Neuronal stem cell (in vitro differentiated cells): Measurements from ENCODE around the gene TIAM2.

Experiments
- DNase-seq: peaks from one replicate; pipeline ENCODE4 v3.0.0-alpha.2; 2013; ENCODE audit warnings: low spot score
- H2AFZ ChIP-seq: one replicate; pipeline ENCODE4 v1.6.1; 2013; ENCODE audit warnings: mild to moderate bottlenecking, low read length, inconsistent platforms
- H2AK5ac ChIP-seq: 2 replicates; pipeline ENCODE4 v1.6.1; 2013; ENCODE audit warnings: low read depth, mild to moderate bottlenecking, inconsistent platforms, low read length, moderate library complexity, mixed read lengths
- H2BK120ac ChIP-seq: 2 replicates; pipeline ENCODE4 v1.6.1; 2013; ENCODE audit warnings: low read depth, mild to moderate bottlenecking, inconsistent platforms, low read length, moderate library complexity, mixed read lengths
- H2BK12ac ChIP-seq: one replicate; pipeline ENCODE4 v1.6.1; 2013; ENCODE audit warnings: low read length, inconsistent platforms
- H2BK15ac ChIP-seq: 2 replicates; pipeline ENCODE4 v1.6.1; 2013; ENCODE audit warnings: mild to moderate bottlenecking, low read length, inconsistent platforms, mixed read lengths
- H2BK5ac ChIP-seq: one replicate; pipeline ENCODE4 v1.6.1; 2013; ENCODE audit warnings: inconsistent platforms, mild to moderate bottlenecking, low read length, moderate library complexity
- H3K14ac ChIP-seq: one replicate; pipeline ENCODE4 v1.6.1; 2013; ENCODE audit warnings: low read length, inconsistent platforms
- H3K18ac ChIP-seq: 2 replicates; pipeline ENCODE4 v1.6.1; 2013; ENCODE audit warnings: low read length, inconsistent platforms
- H3K23ac ChIP-seq: 2 replicates; pipeline ENCODE4 v1.6.1; 2013; ENCODE audit warnings: low read depth, mild to moderate bottlenecking, mixed read lengths, low read length, inconsistent platforms; ENCODE audit not compliant: poor library complexity
- H3K27ac ChIP-seq: replicated peaks from 3 replicates; pipeline ENCODE4 v1.5.1; 2013; ENCODE audit warnings: low read length, inconsistent platforms
- H3K27me3 ChIP-seq, 3 experiments: 2 replicates each; pipeline ENCODE4 v1.6.1; 2013; ENCODE audit warnings: low read length in 3 of 3, mild to moderate bottlenecking in 2 of 3, inconsistent platforms in 1 of 3, low read depth in 1 of 3, mixed read lengths in 1 of 3, moderate library complexity in 1 of 3; ENCODE audit not compliant: control insufficient read depth in 3 of 3, insufficient read depth in 3 of 3
- H3K36me3 ChIP-seq, 2 donors: replicated peaks in 1 of 2; 2 replicates each; pipeline ENCODE4 v1.6.1; 2013; ENCODE audit warnings: low read length in 2 of 2; ENCODE audit not compliant: control insufficient read depth in 2 of 2, insufficient read depth in 2 of 2
- H3K4ac ChIP-seq: 2 replicates; pipeline ENCODE4 v1.6.1; 2013; ENCODE audit warnings: inconsistent platforms, mild to moderate bottlenecking, low read length, moderate library complexity
- H3K4me1 ChIP-seq, 2 donors: 1 replicate in 1 of 2; 2 replicates in 1 of 2; pipeline ENCODE4 v1.6.1; 2013; ENCODE audit warnings: low read length in 2 of 2, low read depth in 1 of 2; ENCODE audit not compliant: control insufficient read depth in 2 of 2, insufficient read depth in 1 of 2
- H3K4me2 ChIP-seq: one replicate; pipeline ENCODE4 v1.6.1; 2013; ENCODE audit warnings: mild to moderate bottlenecking, low read length, inconsistent platforms; ENCODE audit not compliant: insufficient read depth, poor library complexity, severe bottlenecking
- H3K4me3 ChIP-seq, 2 donors: 2 replicates each; pipeline ENCODE4 v1.5.1; 2013; ENCODE audit warnings: low read length in 2 of 2, mild to moderate bottlenecking in 2 of 2, inconsistent platforms in 1 of 2, moderate library complexity in 1 of 2
- H3K79me1 ChIP-seq: one replicate; pipeline ENCODE4 v1.6.1; 2013; ENCODE audit warnings: low read depth, mild to moderate bottlenecking, inconsistent platforms, low read length, moderate library complexity
- H3K9ac ChIP-seq: one replicate; pipeline ENCODE4 v1.6.1; 2013; ENCODE audit warnings: mild to moderate bottlenecking, low read depth, low read length, inconsistent platforms; ENCODE audit not compliant: poor library complexity
- H3K9me3 ChIP-seq, 2 donors: replicated peaks in 1 of 2; 2 replicates each; pipeline versions ENCODE3 to v1.6.1; 2013; ENCODE audit warnings: low read length in 2 of 2, mild to moderate bottlenecking in 2 of 2, inconsistent platforms in 1 of 2, low read depth in 1 of 2, mixed read lengths in 1 of 2, moderate library complexity in 1 of 2; ENCODE audit not compliant: control insufficient read depth in 2 of 2, insufficient read depth in 1 of 2
- H4K8ac ChIP-seq: one replicate; pipeline ENCODE4 v1.6.1; 2013; ENCODE audit warnings: low read depth, mild to moderate bottlenecking, inconsistent platforms, low read length, moderate library complexity
- H4K91ac ChIP-seq: one replicate; pipeline ENCODE4 v1.6.1; 2013; ENCODE audit warnings: low read length, low read depth, mild to moderate bottlenecking, inconsistent platforms; ENCODE audit not compliant: poor library complexity
- WGBS, 2 donors: extraction: QIAGEN DNeasy Blood & Tissue Kit; methylation state at CpG; one replicate each; pipeline ENCODE4 v1.1.7; 2013; ENCODE audit warnings: missing lambda C conversion rate in 2 of 2, mixed read lengths in 1 of 2; ENCODE audit not compliant: insufficient read length in 2 of 2, insufficient replicate concordance in 1 of 2; ENCODE audit errors: extremely low coverage in 2 of 2; 5-methylcytosine and 5-hydroxymethylcytosine counted together

The TIAM2 gene

DNA sequence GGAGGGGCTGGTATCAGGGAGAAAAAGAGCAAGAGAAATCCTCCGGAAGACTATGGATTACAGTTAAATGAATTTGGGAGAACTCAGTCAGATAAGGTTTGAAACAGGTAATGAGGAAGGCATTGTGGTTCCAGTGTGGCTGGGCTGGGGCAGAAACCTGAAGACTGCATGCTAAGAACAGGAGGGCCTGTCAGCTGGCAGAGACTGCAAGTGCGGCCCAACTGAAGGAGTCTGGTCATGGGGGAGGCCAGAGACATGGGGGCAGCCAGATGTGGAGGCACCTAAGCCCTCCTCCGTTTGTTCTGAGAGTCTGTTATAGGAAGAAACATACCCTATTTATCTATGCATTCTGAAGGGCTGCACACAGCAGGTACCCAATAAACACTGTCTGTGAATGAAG lies 302.6 kb downstream of the TIAM2 start:
- no peaks in the 10 kb centered on the region for H3K9me3 ChIP-seq
- H3K4ac ChIP-seq: no peak overlapping the region
- H2BK15ac ChIP-seq: no peak overlapping the region
- peaks cover 3 to 88% of the 10 kb centered on the region in 2 donors for H3K36me3 ChIP-seq
- no peak overlapping the region for H4K8ac ChIP-seq
- no peak for DNase-seq
- H2BK12ac ChIP-seq: no peak overlapping the region
- no peaks in the 10 kb centered on the region for H3K27me3 ChIP-seq
- H2AFZ ChIP-seq: no peak overlapping the region
- H3K27ac ChIP-seq: no peak overlapping the region
- no peak overlapping the region for H3K4me2 ChIP-seq
- H3K79me1 ChIP-seq: no peaks in the 10 kb centered on the region
- no peak overlapping the region for H3K14ac ChIP-seq
- no peak overlapping the region for H3K23ac ChIP-seq
- H3K18ac ChIP-seq: no peak overlapping the region
- no peak overlapping the region for H2BK5ac ChIP-seq
- H4K91ac ChIP-seq: no peak overlapping the region
- H3K4me3 ChIP-seq: no peak overlapping the region
- no peak overlapping the region for H2BK120ac ChIP-seq
- H3K9ac ChIP-seq: no peak overlapping the region
- H2AK5ac ChIP-seq: no peak overlapping the region
- no CpG with 5 or more reads among the region's 3 CpGs for WGBS, 2 donors
- H3K4me1 ChIP-seq: peaks cover 1 to 2% of the 10 kb centered on the region in 2 donors

- Histone ChIP-seq H3K14ac (no peak overlapping the region), H2BK120ac (no peak overlapping the region), H2AK5ac (no peak overlapping the region), H3K18ac (no peak overlapping the region), H3K79me1 (peaks cover 2% of the 10 kb centered on the region), H3K4me3 (no peak overlapping the region), H4K91ac (no peak overlapping the region), H4K8ac (no peak overlapping the region), H3K9ac (no peak overlapping the region), H3K4me2 (no peak overlapping the region), H3K23ac (no peak overlapping the region), H2AFZ (no peak overlapping the region), H2BK12ac (no peak overlapping the region), H2BK15ac (no peak overlapping the region), H3K4me1 (peaks cover 1 to 2% of the 10 kb centered on the region in 2 donors), H2BK5ac (no peak overlapping the region), H3K9me3 (no peaks in the 10 kb centered on the region), H3K4ac (no peak overlapping the region), H3K27ac (no peak overlapping the region), H3K36me3 (peaks cover 5 to 83% of the 10 kb centered on the region in 2 donors), H3K27me3 (no peaks in the 10 kb centered on the region)
- no CpG with 5 or more reads among the region's 2 CpGs for WGBS, 2 donors
- no peak for DNase-seq
Observed at GRCh38 chr6:155301867-155302266, 306.8 kb downstream of the TIAM2 start.

DNA sequence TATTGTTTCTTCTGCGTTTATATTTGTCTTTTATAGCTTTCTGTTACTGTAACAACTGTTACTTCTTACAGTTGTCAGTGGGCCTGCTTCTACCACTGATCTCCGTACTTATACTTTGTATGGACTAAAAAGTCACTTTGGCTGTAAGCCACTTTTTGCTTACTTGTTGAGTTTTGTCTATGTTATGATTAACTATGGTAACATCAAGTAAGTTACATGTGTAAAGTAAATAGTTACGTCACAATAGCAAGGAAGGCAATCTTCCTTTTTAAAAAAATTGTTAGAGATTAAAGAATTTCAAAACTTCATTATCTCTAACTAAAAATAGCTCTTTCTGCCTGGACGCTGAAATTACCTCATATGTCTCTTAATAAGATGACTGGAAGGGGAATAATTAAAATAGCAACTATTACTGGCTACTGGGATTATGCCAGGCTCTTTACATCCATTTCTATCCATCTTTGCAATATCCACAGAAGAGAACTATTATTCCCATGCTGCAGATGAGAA lies 308.3 kb downstream of the TIAM2 start:
- Histone ChIP-seq H3K14ac (no peak overlapping the region), H2AK5ac (no peak overlapping the region), H3K9ac (no peak overlapping the region), H2BK12ac (no peak overlapping the region), H3K4me2 (no peak overlapping the region), H3K4me1 (peaks cover 0 to 1% of the 10 kb centered on the region in 2 donors), H3K18ac (no peak overlapping the region), H4K8ac (no peak overlapping the region), H3K23ac (no peak overlapping the region), H3K27ac (no peak overlapping the region), H2AFZ (no peak overlapping the region), H3K9me3 (no peaks in the 10 kb centered on the region), H4K91ac (no peak overlapping the region), H2BK120ac (no peak overlapping the region), H3K4me3 (no peak overlapping the region), H3K36me3 (peaks cover 10 to 83% of the 10 kb centered on the region in 2 donors), H3K27me3 (no peaks in the 10 kb centered on the region), H3K79me1 (peaks cover 2% of the 10 kb centered on the region), H3K4ac (no peak overlapping the region), H2BK5ac (no peak overlapping the region), H2BK15ac (no peak overlapping the region)
- no CpG with 5 or more reads among the region's 4 CpGs for WGBS, 2 donors
- no peak for DNase-seq

DNA sequence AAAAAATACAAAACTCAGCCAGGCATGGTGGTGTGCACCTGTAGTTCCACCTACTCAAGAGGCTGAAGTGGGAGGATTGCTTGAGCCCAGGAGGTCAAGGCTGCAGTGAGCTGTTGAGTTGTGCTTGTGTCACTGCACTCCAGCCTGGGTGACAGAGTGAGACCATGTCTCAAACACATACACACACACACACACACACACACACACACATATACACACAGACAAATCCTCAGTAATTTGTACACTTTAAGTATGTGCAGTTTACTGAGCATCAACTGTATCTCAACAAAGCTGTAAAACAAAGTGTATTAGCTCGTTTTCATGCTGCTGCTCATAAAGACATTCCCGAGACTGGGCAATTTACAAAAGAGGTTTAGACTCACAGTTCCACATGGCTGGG lies 311.8 kb downstream of the TIAM2 start:
- Histone ChIP-seq H4K8ac (no peak overlapping the region), H3K18ac (no peak overlapping the region), H3K23ac (no peak overlapping the region), H2AFZ (no peak overlapping the region), H3K4me2 (no peak overlapping the region), H4K91ac (no peak overlapping the region), H3K27me3 (no peaks in the 10 kb centered on the region), H3K4me1 (no peaks in the 10 kb centered on the region), H3K4ac (no peak overlapping the region), H2BK15ac (no peak overlapping the region), H3K14ac (no peak overlapping the region), H3K4me3 (no peak overlapping the region), H2BK120ac (no peak overlapping the region), H3K27ac (no peak overlapping the region), H3K79me1 (peaks cover 2% of the 10 kb centered on the region), H2BK5ac (no peak overlapping the region), H3K9ac (no peak overlapping the region), H3K36me3 (peaks cover 12 to 90% of the 10 kb centered on the region in 2 donors), H2BK12ac (no peak overlapping the region), H3K9me3 (no peaks in the 10 kb centered on the region), H2AK5ac (no peak overlapping the region)
- no CpG with 5 or more reads among the region's 2 CpGs for WGBS, 2 donors
- no peak for DNase-seq
